Omental fat pad (tissue), 4 donors: ENCODE data around the gene INPP5E. TPM values are rescaled to one million over a fixed set of nuclear protein-coding genes. Genes with fewer than 3 reads are reported as not detected.
A peak's percentile ranks its signal among the peaks of the same experiment; 100 is the strongest.

Source experiments
- ATAC-seq: fragments of 150-250 bp; one replicate; pipeline ENCODE4 v1.9.1; 2016; ENCODE audit warnings: mild to moderate bottlenecking, moderate library complexity; ENCODE audit not compliant: low FRiP score
- DNase-seq: peaks from one replicate; pipeline ENCODE4 v3.0.0-alpha.2; 2019; ENCODE audit warnings: low spot score
- CTCF ChIP-seq, 3 donors: fragments of 450-650 bp; IDR thresholded peaks; one replicate each; pipeline ENCODE4 v1.5.1; 2016 to 2017; ENCODE audit warnings: antibody characterized with exemption in 3 of 3, mild to moderate bottlenecking in 3 of 3, moderate library complexity in 2 of 3
- total RNA-seq, 4 donors: library from RNA; depleted of rRNA; stranded (reverse); fragments of >200 nt; gene quantifications; one replicate each; pipeline ENCODE4 v1.1.0, GENCODE V29; 2016

INPP5E gene
- total RNA-seq, 4 donors from 2014 or later = 5.4 to 13.1 (median 8.3) TPM

- ATAC-seq (no peak), DNase-seq (no peak)
- TF ChIP-seq CTCF (IDR thresholded peaks at IDR 0.05) = no peak
Measured at GRCh38 chr9:136418182-136419091, 21.2 kb downstream of the INPP5E start.

- no peak for DNase-seq
- no peak for ATAC-seq
- TF ChIP-seq CTCF (IDR thresholded peaks at IDR 0.05) = no peak
Measured at GRCh38 chr9:136416914-136417313, 22.7 kb downstream of the INPP5E start.

- DNase-seq (no peak), ATAC-seq (no peak)
- TF ChIP-seq CTCF (IDR thresholded peaks at IDR 0.05) = no peak
Measured at GRCh38 chr9:136416427-136416826, 23.2 kb downstream of the INPP5E start.

GRCh38 chr9:136412962-136413361 is 26.7 kb downstream of the INPP5E start:
- no peak for DNase-seq
- no peak for TF ChIP-seq CTCF (IDR thresholded peaks at IDR 0.05)
- ATAC-seq = no peak

- no peak for TF ChIP-seq CTCF (IDR thresholded peaks at IDR 0.05)
- DNase-seq (no peak), ATAC-seq (no peak)
Measured at GRCh38 chr9:136411378-136411777, 28.3 kb downstream of the INPP5E start.

GRCh38 chr9:136410500-136411287 is 29.0 kb downstream of the INPP5E start, which contains the start of the genes ENTR1 and PMPCA:
TSS of gene ENTR1 (minus strand) at chr9:136410614. CDS start at chr9:136410397, 217 bp downstream.
TSS of gene PMPCA (plus strand) at chr9:136410658. CDS start at chr9:136410669, 11 bp downstream.
- no peak for TF ChIP-seq CTCF (IDR thresholded peaks at IDR 0.05)
- ATAC-seq = peak; percentile 84
- peak; percentile 91 for DNase-seq
